CD8-positive, alpha-beta memory T cell (primary cell): ENCODE results near the gene DNAH2. TPM values are rescaled to one million over a fixed set of nuclear protein-coding genes. Genes with fewer than 3 reads are reported as not detected.

Experiments
- polyA plus RNA-seq: library from polyadenylated mRNA; unstranded; fragments of 300-500 nt; fragmentation: Illumina TruSeq; gene quantifications from one replicate; pipeline ENCODE4 v1.2.3, GENCODE V29; 2021
- total RNA-seq, 2 experiments: library from RNA; stranded (reverse); gene quantifications; one replicate each; pipeline ENCODE4 v1.2.3, GENCODE V29; 2021

DNAH2 gene
- total and polyA plus RNA-seq, 3 experiments from 2014 or later = not detected

Other genes with a start within 250 kb of the DNAH2 start
- gene ZBTB4, start 238.1 kb upstream of the DNAH2 start, total RNA-seq = 10 to 100 TPM; 22.8 to 23.1 TPM
- 24.1 TPM for gene ZBTB4, start 238.1 kb upstream of the DNAH2 start, polyA plus RNA-seq
- gene SLC35G6, start 236.3 kb upstream of the DNAH2 start, total RNA-seq = not detected
- 0.12 TPM for gene SLC35G6, start 236.3 kb upstream of the DNAH2 start, polyA plus RNA-seq
- 100 to 1,000 TPM; 190 to 192 TPM for gene POLR2A, start 233.4 kb upstream of the DNAH2 start, total RNA-seq
- gene POLR2A, start 233.4 kb upstream of the DNAH2 start, polyA plus RNA-seq = 69.6 TPM
- gene TNFSF12, start 168.7 kb upstream of the DNAH2 start, total RNA-seq = 10 to 100 TPM; 18.6 to 22.5 TPM
- 60.8 TPM for gene TNFSF12, start 168.7 kb upstream of the DNAH2 start, polyA plus RNA-seq
- 1 to 10 TPM in 1 of 2 experiments, under 1 TPM in 1; 0.80 to 1.6 TPM for gene TNFSF13, start 159.0 kb upstream of the DNAH2 start, total RNA-seq
- not detected for gene TNFSF13, start 159.0 kb upstream of the DNAH2 start, polyA plus RNA-seq
- 100 to 1,000 TPM; 111 to 121 TPM for gene SENP3, start 155.8 kb upstream of the DNAH2 start, total RNA-seq
- gene SENP3, start 155.8 kb upstream of the DNAH2 start, polyA plus RNA-seq = 12.0 TPM
- gene CD68, start 138.1 kb upstream of the DNAH2 start, total RNA-seq = 10 to 100 TPM; 11.1 to 12.7 TPM
- gene CD68, start 138.1 kb upstream of the DNAH2 start, polyA plus RNA-seq = 1.2 TPM
- gene MPDU1, start 133.9 kb upstream of the DNAH2 start, total RNA-seq = 100 to 1,000 TPM; 115 to 124 TPM
- gene MPDU1, start 133.9 kb upstream of the DNAH2 start, polyA plus RNA-seq = 40.5 TPM
- under 1 TPM; 0.29 to 0.31 TPM for gene SOX15, start 127.7 kb upstream of the DNAH2 start, total RNA-seq
- not detected for gene SOX15, start 127.7 kb upstream of the DNAH2 start, polyA plus RNA-seq
- 10 to 100 TPM; 45.7 to 45.9 TPM for gene FXR2, start 102.8 kb upstream of the DNAH2 start, total RNA-seq
- 20.4 TPM for gene FXR2, start 102.8 kb upstream of the DNAH2 start, polyA plus RNA-seq
- 10 to 100 TPM; 18.4 to 21.6 TPM for gene SAT2, start 89.9 kb upstream of the DNAH2 start, total RNA-seq
- 37.0 TPM for gene SAT2, start 89.9 kb upstream of the DNAH2 start, polyA plus RNA-seq
- not detected for gene SHBG, start 87.6 kb upstream of the DNAH2 start, total RNA-seq
- gene SHBG, start 87.6 kb upstream of the DNAH2 start, polyA plus RNA-seq = not detected
- under 1 TPM; 0.40 to 0.53 TPM for gene ATP1B2, start 66.8 kb upstream of the DNAH2 start, total RNA-seq
- not detected for gene ATP1B2, start 66.8 kb upstream of the DNAH2 start, polyA plus RNA-seq
- 100 to 1,000 TPM; 150 to 151 TPM for gene TP53, start 30.3 kb upstream of the DNAH2 start, total RNA-seq
- gene TP53, start 30.3 kb upstream of the DNAH2 start, polyA plus RNA-seq = 33.5 TPM
- gene WRAP53, start 29.3 kb upstream of the DNAH2 start, total RNA-seq = 10 to 100 TPM; 29.1 to 31.3 TPM
- gene WRAP53, start 29.3 kb upstream of the DNAH2 start, polyA plus RNA-seq = 16.6 TPM
- not detected for gene EFNB3, start 12.5 kb upstream of the DNAH2 start, total RNA-seq
- gene EFNB3, start 12.5 kb upstream of the DNAH2 start, polyA plus RNA-seq = not detected
- gene KDM6B, start 116.5 kb downstream of the DNAH2 start, total RNA-seq = 10 to 100 TPM; 84.2 to 89.7 TPM
- gene KDM6B, start 116.5 kb downstream of the DNAH2 start, polyA plus RNA-seq = 1.2 TPM
- 1 to 10 TPM; 5.3 to 5.5 TPM for gene TMEM88, start 137.3 kb downstream of the DNAH2 start, total RNA-seq
- gene TMEM88, start 137.3 kb downstream of the DNAH2 start, polyA plus RNA-seq = not detected
- 10 to 100 TPM; 58.2 to 65.0 TPM for gene NAA38, start 139.8 kb downstream of the DNAH2 start, total RNA-seq
- 162 TPM for gene NAA38, start 139.8 kb downstream of the DNAH2 start, polyA plus RNA-seq
- gene CYB5D1, start 140.3 kb downstream of the DNAH2 start, total RNA-seq = 10 to 100 TPM; 16.4 to 17.6 TPM
- gene CYB5D1, start 140.3 kb downstream of the DNAH2 start, polyA plus RNA-seq = 3.1 TPM
- gene CHD3, start 171.0 kb downstream of the DNAH2 start, total RNA-seq = 100 to 1,000 TPM; 116 to 123 TPM
- 20.1 TPM for gene CHD3, start 171.0 kb downstream of the DNAH2 start, polyA plus RNA-seq
- 1 to 10 TPM; 4.4 to 4.8 TPM for gene RNF227, start 198.5 kb downstream of the DNAH2 start, total RNA-seq
- gene RNF227, start 198.5 kb downstream of the DNAH2 start, polyA plus RNA-seq = 3.3 TPM
- 1 to 10 TPM; 5.6 to 6.7 TPM for gene KCNAB3, start 212.1 kb downstream of the DNAH2 start, total RNA-seq
- gene KCNAB3, start 212.1 kb downstream of the DNAH2 start, polyA plus RNA-seq = not detected
- 100 to 1,000 TPM; 158 TPM for gene TRAPPC1, start 214.2 kb downstream of the DNAH2 start, total RNA-seq
- gene TRAPPC1, start 214.2 kb downstream of the DNAH2 start, polyA plus RNA-seq = 272 TPM
- 10 to 100 TPM; 44.3 to 46.8 TPM for gene CNTROB, start 214.5 kb downstream of the DNAH2 start, total RNA-seq
- 12.0 TPM for gene CNTROB, start 214.5 kb downstream of the DNAH2 start, polyA plus RNA-seq